Hematopoietic multipotent progenitor cell treated with erythropoietin and hydrocortisone succinate and interleukin-3 and kit ligand, for 6 days (in vitro differentiated cells): ENCODE results near the gene PEX14.

Source experiments
- DNase-seq: peaks from one replicate; pipeline ENCODE4 v3.0.0-alpha.2; 2015

Gene PEX14

DNA sequence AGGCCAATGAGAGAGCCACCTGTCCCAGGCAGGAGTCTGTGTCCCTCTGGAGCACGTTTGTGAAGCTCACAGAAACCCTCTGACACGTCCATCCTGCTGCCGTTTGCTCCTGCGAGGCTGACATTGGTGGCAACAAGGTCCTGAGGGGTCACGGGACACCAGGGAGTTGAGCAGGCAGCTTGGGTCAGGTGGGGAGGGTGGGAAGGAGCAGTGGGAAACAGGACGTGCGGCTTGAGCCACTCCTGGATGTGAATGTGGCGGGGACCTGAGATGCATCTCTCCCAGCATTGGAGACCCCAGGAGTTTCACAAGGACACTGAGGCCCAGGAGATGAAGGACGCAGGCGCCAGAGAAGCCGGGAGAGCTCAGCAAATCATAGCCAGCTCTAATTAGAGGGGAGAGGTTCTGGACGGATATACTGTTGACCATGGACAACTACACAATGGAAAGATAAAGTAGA lies 149.0 kb downstream of the PEX14 start:
- DNase-seq: no peak

DNA sequence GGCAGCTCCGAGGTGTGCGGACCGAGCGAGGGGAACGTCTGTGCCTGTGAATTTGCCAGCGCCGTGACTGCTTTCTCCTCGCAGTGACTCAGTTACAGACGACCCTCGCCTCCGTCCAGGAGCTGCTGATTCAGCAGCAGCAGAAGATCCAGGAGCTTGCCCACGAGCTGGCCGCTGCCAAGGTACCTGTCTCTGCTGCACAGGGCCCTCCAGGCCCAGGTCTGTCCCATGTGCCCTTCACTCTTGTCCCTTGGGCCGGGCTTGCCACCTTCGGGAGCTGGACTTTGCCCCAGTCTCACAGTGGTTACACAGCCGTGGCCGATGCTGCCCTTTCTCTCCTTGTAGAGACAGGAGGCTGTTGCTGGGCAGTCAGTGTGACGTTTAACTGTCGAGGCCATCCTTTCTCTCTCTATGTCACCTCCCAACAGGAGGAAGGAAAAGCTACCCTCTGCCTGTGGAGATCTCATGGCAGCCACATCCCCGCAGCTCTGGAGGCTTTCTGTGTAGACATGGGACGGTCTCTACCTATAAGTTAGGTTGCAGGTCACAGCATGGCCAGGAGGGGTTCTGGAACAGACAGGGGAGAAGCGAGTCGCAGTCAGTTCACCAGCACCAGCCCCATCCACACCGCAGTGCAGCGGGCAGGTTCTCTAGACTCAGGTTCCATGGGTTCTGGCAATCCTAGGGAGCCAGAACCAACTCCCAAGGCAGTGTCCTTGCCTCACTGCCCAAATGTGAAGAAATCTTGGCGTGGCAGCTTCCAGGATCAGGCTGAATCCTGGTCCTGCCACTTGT lies 149.7 kb downstream of the PEX14 start:
- no peak for DNase-seq

DNA sequence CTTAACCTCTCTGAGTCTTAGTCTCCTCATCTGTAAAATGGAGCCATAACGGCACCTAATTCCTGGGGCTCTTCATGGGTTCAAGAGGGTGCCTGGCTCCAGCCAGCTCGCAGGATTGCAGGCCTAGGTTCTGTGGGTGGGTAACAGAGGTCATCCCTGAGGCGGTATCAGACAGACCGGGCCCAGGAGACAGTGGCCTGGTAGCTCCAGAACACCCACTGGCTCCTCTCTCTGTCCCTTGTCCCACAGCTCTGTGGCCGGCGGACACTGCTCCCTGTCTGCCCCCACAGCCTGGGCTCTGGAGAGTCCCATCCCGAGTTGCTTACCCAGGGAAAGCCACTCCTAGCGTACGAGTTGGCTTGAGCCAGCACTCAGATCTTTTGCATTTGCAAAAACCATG lies 150.3 kb downstream of the PEX14 start:
- DNase-seq: no peak

DNA sequence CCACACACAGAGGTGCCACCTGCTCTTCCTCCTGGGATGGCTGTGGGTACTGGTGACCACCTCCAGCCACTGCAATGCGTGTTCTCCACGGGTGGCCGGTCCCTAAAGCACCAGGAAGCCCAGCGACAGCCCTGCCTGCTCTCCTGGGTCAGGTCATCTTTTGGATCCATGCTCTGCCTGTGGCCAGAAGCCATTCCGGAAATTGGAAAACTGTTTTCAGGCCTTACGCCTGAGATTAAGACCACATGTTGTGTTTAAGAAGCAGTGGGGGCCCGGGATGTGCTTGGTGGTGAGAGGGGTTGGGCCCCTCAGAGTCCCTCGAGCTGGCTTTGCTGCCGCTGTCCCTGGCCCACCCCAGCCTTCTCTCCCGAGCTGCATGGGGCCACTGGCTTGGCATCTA lies 150.8 kb downstream of the PEX14 start:
- no peak for DNase-seq

DNA sequence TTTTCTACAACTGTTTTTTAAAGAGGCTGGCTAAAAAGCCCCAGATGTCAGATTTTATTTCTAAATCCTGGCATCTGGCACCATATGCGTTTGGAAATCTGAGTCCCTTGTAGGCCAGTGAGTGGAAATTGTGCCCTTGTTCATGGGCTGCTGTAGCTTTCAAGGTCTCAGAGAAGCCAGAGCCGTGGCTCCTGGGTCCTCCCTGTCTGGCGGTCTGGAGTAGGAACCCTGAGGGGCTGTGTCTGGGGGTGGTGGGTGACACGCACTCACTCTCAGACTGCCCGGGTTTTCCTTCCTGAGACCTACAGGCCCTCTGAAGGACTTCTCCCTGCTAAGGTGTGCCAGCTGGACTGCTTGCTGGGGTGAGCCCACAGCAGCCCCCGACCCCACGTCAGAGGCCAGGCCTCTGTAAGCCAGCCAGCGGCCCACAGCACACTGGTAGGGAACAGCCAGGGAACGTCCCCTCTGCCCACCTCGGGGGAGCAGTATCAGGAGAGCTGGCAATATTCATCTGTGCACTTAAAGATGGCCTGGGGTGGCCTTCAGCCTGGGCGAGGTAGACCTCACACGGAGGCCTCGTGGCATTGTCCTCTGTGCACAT lies 151.5 kb downstream of the PEX14 start:
- no peak for DNase-seq

DNA sequence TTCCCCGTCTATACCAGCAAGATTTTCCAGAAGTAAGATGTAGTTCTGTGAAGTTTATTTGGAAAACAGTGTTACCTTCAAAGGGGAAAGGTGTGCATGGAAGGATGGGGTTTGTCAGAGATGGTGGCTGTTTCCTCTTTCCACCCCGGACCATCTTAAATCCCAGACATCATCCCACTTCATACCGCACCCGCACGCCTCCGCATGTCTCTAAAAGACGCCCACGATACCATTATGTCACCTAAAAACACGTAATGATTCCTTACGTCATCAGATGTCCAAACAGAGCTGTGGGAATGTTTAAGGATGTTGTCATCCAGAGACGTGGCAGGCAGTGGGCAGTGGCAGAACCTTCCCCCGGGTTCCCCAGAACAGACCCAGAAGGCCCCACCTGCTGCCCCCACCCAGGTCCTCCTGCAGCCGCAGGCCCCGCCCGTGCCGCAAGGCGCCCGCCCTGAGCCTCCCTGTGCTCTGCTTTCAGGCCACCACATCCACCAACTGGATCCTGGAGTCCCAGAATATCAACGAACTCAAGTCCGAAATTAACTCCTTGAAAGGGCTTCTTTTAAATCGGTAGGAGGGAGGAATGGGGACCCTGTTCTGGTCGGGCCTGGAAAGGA lies 152.2 kb downstream of the PEX14 start:
- no peak for DNase-seq

DNA sequence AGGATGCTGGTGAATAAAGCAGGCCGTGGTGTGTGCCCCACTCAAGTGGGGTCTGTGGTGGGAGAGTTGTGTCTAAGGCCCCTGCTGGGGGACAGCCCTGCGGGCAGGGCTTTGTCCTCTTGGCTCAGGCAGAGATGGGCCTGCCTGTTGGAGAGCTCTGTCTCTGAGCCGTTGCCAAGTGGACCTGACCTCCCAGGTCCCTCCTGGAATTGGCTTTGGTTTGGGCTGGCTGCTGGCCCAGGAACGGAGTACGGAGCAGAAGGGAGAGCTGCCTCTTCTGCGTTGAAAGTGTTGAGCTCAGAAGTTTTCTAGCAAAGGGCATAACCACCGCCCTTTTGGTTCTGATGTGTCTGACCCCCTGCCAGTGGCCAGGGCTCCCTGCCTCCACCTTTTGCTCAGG lies 153.9 kb downstream of the PEX14 start:
- no peak for DNase-seq

DNA sequence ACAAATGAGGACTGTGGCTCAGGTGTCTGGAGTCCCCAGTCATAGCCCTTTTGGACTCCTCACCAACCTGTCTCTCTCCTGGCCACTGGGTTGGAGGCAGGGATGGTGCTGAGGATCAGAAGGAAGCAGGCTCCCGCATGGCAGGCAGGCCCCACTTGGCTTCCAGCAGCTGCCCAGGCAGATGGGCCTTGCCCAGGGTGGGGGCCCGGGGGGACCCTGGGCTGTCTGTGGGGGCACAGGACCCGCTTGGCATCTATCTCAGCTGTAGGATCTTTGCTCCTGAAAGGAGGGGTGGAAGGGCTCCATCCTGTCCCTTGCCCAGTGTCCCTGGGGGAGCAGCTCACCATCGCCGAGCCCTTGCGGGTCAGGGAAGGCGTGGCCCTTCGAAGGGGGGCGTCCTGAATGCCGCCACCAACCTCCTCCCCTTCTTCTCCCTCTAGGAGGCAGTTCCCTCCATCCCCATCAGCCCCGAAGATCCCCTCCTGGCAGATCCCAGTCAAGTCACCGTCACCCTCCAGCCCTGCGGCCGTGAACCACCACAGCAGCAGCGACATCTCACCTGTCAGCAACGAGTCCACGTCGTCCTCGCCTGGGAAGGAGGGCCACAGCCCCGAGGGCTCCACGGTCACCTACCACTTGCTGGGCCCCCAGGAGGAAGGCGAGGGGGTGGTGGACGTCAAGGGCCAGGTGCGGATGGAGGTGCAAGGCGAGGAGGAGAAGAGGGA lies 154.5 kb downstream of the PEX14 start:
- DNase-seq: no peak

DNA sequence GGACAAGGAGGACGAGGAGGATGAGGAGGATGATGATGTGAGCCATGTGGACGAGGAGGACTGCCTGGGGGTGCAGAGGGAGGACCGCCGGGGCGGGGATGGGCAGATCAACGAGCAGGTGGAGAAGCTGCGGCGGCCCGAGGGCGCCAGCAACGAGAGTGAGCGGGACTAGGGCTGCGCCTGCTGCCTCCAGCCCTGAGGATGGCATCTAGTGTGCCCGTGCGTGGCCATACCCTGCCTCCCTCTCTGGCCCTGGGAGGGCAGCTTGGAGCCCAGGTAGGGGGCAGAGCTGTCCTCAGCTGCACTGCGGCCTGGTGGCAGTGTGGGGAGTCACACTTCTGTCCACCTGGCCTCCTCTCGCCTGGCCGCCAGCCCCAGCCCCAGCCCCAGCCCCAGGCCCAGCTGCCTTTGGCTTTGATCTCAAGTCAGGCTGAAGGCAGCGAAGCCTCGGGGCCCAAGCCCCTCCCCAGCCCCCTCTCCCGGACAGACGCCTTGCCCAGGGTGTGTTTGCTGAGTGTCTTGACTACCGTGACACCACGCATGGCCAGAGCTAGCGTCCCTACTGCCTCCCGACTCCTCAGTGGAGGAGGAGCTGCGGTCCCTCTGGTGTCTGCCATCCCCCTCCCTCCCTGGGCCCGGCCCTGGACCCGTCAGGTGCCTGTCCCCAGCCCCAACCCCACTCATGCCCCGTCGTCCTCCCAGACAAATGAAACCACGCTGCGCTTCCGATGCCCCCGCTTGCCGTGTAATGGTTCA lies 155.2 kb downstream of the PEX14 start:
- DNase-seq: no peak

DNA sequence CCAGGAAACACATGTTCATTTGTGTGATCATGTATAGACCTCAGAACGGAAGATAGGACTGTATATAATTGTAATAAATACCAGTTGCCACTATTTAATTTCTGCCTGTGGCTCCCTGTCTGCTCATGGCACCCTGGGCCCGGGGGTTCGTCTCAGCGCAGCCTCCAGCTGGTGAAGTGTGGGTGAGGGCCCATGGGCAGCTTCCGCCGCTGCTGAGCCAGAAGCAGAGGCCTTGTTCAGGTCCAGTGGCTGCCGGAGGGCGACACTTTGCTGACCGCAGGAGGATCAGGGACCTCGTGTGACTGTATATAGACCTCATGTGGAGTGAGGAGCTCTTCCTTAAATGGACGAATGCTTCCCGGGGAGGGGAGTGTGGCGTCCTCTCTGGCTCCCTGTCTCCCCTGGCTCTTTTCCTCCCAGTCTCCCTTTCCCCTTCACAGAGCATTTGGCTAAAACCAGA lies 155.9 kb downstream of the PEX14 start:
- DNase-seq: no peak

DNA sequence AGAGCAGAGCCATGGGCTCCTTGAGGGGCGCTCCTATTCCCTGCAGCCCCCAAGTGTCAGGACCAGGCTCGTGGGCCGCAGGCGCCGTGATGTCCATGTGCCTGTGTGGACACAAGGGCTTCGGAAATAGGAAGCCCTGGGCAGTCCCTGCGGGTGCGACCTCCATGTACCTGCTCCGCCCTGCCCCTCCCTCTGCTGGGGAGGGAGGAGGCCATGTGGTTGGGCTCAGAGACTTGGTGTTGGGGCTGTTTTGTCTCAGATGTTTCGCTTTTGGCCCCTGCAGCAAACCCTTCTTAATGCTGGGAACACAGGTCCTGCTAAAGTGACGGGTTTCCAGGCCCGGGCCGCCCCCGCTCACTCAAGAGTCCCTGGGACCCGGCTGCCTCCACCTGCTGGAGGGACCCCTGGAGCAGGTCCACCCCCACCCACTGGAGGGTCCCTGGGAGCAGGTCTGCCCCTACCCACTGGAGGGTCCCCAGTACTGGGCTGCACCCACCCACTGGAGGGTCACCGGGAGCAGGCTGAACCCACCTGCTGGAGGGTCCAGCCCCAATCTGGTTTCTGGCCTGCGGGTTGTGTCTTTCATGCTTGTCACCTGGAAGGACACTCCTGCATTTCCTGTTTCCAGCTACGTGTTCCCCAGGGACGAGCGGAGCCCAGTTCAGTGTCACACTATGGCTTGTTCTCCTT lies 156.5 kb downstream of the PEX14 start:
- peak; percentile 36 for DNase-seq

DNA sequence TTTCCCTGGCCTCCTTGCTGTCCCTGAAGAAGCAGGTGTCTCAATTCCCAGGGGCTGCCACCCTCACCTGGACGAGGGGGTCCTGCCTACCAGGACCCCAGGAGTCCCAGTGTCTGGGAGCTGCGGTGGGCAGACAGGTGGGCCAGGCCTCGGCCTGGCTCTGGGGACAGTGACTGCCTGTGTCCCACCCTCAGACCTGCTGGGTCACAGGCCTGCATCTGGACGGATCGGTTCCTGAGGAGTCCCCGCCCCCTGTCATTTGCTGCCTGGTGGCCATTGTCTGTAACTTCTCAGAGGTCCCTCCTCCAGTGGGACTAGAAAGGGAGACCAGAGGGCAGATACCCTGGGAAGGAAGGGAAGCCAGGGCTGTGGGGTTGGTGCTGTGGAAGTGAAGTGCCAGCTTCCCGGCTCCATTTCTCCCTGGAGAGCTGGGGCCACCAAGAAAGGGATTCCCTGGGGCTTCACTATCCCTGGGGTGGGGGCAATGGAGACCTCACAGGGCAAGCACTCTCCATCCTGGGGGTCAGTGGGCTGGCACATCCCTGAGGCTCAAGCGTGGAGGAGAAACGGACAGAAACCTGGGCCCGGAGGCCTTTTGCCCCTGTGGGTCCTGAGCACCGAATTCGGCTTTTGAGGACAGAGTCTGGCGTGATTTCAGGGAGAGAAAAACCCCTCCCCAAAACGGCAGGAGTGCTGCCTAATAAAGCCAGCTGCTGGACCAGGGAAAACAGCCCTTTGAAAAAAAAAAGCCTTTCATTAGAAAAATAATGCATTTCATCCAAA lies 157.3 kb downstream of the PEX14 start:
- no peak for DNase-seq

DNA sequence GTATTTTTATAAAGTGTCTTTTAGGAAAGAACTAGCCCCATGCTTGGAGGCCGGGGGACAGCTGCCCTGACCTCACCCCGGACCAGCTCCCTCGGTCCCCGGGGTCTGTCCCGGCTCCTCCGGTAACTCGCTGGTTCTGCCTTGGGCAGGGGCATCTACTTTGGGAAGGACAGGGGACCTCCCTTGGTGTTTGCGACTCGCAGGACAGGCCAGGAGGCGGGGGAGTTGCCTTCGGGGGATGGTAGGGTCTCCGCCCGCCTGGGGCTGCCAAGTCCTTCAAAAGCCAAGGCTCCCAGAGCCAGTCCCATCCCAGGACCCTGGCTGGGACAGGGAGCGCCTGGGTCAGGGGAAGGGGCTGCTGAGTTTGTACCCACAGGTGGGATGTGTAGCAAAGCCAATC lies 157.9 kb downstream of the PEX14 start:
- no peak for DNase-seq

DNA sequence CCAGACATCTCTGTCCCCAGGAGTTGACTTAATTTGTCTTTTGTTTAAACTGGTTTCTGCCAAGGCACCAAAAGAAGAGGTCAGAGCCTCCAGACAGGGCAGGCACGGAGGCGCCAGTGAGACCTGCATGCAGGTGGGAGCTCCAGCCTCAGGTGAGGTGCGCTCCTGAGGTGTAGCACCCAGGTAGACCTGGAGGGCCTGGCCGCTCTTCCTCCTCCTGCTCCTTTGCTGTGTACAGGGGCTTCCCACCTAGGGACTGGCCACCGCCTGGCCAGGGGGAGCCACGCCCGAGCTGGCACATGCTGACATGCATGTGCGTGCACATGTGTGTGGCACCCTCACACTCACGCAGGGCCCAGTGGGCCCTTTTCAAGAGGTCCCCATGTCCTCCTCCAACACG lies 158.7 kb downstream of the PEX14 start:
- no peak for DNase-seq

DNA sequence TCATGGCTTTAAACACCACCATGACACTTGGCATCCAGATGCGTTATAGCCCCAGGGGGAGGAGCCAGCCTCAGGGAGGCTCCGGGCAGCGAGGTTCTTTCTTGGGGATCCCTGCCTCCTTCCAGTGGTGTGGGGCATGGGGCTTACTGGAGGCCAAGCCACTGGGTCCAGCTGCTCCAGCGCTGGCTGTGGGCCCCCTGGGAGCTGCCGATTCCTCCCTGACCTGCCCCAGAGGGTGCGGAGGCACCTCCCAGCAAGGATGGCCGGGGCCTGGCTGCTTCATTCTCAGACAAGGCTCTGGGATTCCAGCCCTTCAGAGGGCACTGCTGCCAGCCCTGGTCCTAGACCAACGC lies 159.3 kb downstream of the PEX14 start:
- DNase-seq: no peak

DNA sequence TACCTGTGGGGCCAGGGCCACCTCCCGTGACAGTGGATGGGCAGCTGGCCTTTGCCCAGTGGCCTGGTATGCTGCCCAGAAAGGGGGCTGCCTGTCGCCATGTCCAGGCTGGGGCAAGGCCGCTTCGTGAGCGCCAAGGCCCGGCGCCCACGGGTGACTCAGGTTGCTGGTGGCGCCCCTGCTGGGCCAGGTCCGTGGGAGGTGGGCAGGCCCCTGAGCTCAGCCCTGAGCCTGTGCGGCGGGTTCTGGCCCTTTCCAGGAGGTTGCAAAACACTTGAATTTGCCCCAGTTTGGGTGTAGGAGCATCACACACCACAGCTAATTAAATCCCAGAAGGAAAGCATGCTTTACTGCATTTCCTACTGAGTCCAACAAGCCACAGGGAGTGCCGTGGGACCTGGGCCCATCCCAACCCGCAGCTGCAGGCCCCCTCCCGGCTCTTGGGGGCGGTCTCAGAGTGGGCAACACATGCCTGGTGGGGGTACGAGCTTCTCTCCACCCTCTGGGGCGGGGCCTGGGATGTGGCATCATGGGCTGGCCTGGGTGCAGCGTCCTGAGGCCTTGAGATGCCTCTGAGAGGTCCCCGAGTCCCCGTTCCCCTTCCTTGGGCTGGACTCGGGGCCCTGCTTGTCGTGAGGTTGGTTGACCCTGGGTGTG lies 159.8 kb downstream of the PEX14 start:
- DNase-seq: no peak

DNA sequence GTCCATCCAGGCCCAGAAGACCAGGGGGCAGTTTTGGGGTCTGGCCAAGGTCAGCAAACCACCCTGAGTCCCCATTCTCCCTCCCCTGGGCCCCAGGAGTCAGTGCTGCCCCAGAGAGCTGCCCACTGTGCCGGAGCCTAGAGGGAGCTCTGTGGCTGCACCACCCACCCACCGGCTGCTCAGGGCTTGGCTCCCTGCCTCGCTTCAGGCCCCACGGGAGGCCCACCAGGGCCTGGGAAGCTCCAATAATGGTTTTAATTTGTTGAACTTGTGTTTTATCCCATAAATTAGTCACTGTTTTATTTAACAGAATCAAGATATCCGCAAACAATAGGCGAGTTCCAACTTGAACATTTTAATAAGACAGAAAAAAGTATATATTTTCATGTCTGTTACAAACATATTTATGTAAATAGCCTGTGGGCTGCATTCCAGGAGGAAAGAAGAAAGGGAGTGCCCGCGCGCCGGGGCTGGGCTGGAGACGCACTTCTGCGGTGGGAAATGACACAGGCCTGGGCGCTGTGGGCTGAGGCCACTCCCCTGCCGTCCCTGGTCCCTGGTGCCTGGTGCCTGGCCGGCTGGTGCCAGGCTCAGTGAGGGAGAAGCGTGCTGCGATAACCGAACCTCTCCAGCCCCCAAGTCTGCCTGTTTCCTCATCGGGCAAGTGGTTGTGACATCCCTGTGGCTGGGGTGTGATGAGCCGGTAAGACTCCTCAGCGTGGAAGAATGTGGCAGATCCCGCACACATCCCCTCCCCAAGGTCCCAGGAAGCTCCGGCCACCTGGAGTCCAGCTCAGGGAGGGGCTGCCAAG lies 160.5 kb downstream of the PEX14 start:
- DNase-seq: no peak

DNA sequence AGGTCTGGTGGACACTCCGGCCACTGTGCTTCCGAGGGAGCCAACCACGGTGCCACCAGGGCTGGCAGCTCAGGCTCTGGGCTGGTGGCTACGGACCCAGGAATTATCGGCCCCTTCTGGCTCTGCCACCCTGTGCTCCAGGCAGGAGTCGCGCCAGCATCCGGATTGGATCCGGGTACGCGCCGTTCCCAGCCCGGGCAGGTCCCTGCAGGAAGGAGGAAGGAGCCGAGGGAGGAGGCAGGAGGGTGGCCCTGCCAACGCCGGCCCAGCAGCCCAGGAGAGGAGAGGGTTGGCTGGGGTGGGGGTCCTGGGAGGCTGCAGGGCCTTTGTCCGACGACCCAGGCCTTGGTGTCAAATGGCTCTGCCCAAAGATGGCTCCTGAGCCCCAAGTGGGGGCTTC lies 161.2 kb downstream of the PEX14 start:
- no peak for DNase-seq

DNA sequence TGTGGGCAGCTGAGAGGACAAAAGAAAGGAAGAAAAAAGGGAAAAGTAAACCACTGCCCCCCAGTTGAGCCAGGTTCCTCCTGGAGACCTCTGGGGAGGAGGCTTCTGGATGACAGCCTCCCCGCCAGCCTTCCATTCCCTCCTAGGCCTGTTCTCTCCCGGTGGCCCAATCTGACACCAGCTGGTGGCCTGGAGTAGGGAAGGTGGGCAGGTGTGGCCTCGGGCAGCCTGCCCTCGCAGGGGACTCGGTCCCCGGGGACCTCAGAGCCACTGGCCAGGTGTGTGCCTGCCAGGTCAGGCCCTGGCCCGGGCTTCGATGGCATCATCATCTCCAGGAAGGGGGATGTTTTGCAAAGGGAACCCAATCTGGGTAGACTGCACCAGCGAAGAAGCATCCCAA lies 162.7 kb downstream of the PEX14 start:
- DNase-seq: no peak
